TTC549 (cell line): Measurements from ENCODE around the gene NAB2.
A peak's percentile ranks its signal among the peaks of the same experiment; 100 is the strongest.
"Not testable (repeated sequence)": the region's sequence is repeated elsewhere in the genome, so short reads cannot be mapped to it uniquely, and the experiment has no call there.

Source experiments
- FAIRE-seq: peaks from 2 replicates; lab custom pipeline; 2012; peaks lifted over from hg19 to GRCh38; lab: Jason Lieb, UNC

The NAB2 gene

DNA sequence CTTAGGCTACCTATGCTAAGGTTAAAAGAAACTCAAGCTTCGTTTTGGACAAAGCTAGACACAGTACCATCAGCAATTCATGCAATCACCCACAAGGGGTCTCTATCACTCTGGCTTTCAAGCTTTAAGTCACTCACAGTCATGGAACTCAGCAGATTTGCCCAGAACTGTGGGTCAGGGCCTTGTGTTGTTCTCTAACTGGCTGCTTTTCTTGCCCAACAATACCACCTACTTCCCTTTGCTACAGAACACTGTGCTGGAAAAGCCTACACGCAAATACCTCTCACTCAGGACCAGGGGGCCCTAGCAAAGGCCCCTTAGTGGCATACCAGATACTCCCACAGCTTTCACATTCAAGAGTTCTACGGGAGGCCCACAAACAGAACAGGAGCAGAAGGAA is 19.4 kb upstream of the NAB2 start:
- FAIRE-seq = peak; percentile 79

DNA sequence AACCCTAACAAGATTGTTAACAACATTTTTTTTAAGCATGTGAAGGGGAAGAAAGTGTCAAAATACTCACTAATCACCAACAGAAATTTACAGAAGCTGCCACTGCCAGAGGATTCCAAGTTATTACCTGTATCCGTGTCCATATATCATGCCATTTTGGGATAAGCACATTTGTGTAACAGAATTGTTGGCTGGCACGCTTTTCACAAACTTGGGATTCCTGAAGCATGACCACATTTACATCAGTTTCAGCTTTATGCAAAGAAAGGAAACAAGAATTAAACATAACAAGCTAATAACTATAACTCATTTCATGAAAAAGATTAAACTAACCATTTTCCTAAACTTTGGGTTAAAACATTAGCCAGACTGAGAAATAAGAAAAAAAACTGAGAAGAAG is 16.3 kb upstream of the NAB2 start:
- FAIRE-seq = no peak

DNA sequence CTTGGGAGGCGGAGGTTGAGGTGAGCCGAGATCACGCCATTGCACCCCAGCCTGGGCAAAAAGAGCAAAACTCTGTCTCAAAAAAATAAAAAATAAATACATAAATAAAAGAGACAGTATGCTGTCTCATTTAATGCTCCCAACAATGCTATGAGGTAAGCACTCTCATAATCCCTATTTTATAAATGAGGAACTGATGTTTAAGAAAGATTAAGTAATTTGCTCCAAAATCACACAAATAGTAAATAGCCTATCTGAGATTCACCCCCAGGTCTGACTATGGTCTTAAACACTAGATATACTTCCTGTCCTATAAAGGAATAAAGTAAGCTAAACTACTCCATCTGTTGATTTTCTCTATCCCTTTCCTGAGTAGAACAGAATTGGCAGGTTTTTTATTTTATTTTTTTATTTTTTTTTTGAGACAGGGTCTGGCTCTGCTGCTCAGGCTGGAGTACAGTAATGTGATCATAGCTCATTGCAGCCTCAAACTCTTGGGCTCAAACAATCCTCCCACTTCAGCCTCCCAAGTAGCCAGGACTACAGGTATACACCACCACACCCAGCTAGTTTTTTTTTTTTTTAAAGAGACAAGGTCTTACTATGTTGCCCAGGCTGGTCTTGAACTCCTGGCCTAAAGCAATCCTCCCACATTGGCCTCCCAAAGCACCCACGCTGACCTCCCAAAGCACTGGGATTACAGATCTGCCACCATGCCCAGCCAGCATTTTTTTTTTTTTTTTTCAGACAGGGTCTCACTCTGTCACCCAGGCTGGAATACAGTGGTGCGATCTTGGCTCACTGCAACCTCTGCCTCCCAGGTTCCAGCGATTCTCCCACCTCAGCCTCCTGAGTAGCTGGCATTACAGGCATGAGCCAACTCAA is 15.1 kb upstream of the NAB2 start:
- FAIRE-seq = not testable (repeated sequence)

DNA sequence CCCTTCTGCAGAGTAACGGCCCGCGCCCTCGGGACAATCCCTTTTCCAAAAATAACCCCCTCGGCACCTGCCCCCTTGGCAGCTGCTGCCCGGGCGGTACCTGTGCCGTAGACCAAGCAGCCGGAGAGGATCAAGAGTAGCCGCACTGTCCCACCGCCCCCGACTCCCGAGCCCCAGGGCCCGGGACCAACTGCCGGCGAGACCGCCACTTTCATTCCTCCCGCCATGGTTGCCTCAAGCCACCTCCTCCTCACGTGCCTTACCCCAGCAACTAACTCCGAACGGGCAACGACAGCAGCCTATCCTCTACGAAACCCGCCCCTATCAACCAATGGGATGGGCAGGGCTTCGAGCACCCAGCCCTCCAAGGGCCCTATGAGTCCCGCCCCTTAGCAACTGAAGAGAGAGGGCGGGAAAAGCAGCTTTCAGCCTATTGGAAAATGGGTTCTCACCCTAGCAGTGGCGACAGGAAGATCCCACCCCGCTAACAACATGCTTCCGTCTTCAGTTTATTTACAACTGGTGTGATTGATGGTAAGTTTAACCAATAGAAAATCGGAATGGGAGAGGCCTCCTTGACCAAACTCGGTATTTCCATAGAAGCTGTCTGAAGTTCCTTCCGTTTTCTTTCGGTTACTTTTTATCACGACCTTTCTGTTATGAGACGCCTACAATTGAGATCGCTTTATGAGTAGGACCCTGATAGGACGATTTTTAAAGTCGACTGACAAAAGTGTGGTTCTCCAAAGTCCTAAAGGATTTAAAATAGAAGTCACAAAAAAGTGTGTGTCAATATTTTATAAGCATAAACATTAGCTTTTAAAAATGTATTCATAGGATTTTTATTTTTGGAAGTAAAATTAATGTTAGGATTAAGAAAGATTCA is 10.2 kb upstream of the NAB2 start, which contains the start of gene NEMP1:
NEMP1 (minus strand) TSS at position 273 of the 886 bp plus-strand sequence; CDS start at position 227, 46 bp downstream.
- peak; percentile 99 for FAIRE-seq

DNA sequence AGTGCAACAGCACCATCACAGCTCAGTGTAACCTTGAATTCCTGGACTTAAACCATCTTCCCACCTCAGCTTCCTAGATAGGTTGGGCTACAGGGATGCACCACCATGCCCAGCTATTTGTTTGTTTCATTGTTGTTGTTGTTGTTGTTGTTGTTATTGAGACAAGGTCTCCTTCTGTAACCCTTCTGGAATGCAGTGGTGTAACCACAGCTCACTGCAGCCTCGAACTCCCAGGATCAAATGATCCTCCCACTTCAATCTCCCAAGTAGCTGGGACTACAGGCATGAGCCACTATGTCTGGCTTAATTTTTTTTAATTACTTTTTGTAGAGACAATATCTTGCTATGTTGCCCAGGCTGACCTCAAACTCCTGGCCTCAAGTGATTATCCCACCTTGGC is 9.1 kb upstream of the NAB2 start:
- FAIRE-seq = no peak

DNA sequence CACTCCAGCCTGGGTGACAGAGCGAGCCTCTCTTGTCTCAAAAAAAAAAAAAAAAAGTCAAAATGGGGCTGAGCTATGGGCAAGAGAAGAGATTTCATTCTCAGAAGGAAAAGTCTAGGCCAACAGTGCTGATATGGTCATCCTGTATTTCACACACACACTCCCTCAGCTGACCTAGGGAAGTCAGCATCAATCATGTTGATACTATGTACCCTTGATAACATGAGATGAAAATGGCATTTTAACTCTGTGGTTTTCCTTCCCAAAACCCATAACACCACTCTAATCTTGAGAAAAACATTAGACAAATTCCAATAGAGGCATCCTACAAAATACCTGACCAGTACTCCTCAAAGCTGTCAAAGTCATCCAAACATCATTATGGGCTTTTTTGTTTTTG is 8.1 kb upstream of the NAB2 start:
- no peak for FAIRE-seq

DNA sequence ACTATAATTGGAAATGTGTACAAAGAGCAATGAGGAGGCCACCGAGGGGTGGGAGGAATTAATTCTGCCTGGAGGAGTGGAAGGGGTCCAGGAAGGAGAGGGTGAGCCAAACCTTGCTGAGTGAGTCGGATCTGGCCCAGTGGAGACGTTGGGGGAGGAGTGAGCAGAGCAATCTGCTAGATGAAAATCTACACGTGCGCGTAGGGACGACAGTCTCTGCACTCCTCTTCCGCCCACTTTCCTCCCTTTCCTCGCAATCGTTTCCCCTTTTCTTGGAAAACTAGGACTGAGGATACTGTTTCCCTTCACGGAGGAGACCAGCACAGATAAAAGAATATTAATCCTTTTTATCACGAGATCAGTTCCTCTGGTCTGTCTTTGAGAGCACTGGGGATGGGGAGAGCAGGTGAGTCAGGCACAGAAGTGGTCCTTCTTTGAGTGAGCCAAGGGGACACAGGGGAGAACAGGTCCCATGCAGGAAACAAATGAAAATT is 2.9 kb upstream of the NAB2 start:
- no peak for FAIRE-seq

DNA sequence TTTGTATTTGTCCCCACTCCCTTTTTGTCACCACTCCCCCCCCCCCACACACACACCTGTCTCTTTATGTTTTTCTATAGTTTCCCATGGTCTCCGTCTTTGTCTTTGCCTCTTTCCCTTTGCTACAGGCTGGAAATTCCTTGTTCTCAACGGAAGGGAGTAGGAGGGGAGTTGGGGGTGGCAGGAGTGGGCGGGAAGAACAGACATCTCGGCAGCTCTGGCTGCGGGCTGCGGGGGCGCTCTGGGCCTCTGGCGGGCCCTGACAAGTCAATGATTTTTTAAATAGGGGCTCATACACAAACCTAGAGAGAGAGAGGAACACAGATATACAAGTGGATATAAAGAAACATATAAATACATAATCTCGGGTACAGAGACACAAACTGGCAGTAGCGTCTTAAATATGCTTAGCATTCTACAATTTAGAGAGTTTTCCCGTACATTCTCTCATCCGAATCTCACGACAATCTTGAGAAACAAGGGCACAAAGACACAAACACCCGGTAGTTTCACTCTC is 2.4 kb upstream of the NAB2 start:
- peak; percentile 63 for FAIRE-seq

DNA sequence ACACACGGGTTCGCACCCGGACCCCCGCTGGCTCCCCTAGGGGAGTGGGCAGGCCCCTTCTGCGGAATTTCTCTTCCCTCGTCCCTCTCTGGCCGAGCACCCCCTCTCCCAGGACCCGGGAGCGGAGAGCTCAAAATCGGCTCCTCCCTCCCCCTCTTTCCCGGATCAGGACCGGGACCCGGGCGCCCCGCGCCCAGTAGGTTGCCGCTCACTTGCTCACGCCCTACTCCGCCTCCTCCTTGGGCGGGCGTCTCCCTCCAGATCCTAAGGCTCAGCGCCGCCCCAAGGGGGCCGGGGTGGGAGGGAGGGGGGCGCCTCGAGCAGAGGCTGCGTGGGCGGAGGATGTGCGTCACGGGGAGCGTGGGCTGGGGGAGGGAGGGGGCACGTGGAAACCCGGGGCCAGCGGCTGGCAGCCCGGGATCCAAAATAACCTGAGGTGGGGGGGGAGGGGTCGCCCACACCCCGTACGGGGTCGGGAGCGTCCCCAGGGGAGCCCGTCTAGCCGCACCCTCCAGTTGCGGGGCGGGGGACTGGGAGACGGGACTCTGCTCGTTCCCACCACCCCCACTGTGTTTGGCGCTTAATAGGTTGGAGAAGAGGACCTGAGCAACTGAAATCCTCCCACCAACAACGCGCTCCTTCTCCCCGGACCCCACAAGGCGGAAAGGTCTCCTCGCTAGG is 1.8 kb upstream of the NAB2 start:
- FAIRE-seq = no peak

DNA sequence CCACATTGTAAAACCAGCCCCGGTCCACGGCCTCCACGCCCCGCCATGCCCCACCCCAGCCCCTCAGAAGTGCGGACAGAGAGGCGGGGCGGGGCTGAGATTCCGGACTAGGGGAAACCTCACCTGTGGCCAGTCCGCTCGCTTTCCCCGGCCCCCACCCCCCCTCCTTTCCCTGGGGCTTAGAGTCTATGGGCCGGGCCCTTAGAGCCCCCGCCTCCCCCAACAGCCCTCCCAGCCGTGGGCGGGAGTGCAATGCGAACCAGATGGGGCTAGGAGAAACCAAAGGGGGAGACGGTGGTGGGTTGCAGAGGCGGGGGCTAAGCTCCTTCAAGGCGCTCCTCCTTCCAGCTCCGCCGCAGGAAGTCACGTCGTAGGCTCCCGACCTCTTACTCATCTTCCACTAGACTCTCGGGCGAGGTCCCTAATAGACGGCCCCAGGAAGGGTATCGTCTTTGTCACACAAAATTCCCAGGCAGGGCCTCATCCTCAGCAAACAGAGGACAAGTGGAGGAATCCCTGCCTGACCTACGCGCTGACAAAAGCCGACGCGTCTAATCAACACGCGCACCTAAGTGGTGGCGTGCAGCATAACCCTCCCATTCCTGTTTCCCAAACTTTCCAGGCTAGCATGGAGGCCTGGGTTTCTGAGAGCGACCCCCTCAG is 1.1 kb upstream of the NAB2 start:
- FAIRE-seq = no peak

DNA sequence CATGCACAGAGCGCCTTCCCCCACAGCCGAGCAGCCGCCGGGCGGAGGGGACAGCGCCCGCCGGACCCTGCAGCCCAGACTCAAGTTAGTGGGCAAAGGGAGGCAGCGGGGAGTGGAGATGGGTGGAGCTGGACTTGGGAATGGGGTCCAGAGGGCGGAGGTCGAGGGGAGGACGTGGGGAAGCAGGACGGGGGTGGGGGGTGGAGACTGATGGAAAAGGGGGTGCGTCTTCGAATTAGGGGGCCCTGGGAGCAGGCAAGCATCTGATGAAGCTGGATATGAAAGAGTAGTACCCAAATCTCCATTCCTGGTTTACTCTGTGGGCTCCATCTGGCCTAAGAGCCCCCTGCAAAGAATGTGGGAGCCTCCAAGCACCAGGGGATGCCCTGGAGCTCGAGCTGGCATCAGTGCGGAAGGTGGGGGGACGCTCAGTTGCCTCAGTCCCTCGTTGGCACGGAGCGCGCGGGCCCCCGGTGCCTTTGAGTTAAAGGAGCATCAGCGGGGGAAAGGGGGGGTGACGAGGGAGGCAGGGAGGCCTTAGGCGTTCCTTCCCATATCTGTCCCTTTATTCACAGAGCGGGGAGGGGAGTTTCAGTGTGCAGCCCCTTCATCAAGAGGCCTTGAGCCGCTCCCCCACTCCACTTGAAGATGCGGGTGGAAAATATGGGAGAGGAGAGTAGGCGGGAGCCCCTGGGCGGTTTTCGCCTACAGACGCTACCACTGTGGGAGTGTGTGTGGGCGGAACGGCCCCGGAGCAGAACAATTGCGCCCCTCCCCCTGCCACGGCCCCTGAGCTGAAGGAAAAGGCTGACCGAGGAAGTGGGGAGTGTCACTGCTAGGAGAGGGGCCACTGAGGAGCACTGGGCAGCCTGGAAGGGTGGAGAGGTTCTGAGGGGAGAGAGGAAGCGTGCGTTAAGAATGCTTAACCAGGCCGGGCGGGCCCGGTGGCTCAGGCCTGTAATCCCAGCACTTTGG is 644 bp downstream of the NAB2 start:
- FAIRE-seq = no peak

DNA sequence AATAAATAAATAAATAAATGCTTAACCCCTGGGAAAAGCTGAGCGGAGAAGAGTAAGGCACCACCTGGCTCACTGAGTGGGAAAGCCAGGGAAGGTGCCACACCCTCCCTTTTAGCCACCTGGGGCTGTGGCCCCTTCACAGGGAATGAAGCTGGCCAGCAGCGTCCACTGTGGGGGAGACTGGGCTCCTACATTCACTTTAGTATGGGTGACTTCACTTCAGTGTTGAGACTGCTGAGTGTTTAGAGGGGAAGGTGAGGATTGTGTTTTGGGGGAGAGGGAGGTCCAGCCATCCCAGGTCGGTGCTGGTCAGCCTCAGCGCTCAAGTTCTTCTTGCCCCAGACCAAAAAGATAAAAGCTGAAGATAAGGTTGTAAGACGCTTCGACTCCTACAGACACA is 1.6 kb downstream of the NAB2 start:
- FAIRE-seq = no peak

DNA sequence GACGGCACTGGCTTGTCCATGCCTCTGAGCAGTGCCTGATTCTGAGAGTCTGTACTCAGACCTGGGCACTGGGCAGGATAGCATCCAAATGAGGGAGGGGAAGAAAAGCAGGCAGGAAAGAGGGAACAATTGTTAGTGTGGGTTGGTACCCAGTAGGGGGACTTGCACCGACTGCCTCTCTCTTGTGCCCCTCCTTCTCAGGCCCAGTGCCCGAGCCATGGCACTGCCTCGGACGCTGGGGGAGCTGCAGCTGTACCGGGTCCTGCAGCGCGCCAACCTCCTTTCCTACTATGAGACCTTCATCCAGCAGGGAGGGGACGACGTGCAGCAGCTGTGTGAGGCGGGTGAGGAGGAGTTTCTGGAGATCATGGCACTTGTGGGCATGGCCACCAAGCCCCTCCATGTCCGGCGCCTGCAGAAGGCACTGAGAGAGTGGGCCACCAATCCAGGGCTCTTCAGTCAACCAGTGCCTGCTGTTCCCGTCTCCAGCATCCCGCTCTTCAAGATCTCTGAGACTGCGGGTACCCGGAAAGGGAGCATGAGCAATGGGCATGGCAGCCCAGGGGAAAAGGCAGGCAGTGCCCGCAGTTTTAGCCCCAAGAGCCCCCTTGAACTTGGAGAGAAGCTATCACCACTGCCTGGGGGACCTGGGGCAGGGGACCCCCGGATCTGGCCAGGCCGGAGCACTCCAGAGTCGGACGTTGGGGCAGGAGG is 2.2 kb downstream of the NAB2 start:
- FAIRE-seq = no peak

DNA sequence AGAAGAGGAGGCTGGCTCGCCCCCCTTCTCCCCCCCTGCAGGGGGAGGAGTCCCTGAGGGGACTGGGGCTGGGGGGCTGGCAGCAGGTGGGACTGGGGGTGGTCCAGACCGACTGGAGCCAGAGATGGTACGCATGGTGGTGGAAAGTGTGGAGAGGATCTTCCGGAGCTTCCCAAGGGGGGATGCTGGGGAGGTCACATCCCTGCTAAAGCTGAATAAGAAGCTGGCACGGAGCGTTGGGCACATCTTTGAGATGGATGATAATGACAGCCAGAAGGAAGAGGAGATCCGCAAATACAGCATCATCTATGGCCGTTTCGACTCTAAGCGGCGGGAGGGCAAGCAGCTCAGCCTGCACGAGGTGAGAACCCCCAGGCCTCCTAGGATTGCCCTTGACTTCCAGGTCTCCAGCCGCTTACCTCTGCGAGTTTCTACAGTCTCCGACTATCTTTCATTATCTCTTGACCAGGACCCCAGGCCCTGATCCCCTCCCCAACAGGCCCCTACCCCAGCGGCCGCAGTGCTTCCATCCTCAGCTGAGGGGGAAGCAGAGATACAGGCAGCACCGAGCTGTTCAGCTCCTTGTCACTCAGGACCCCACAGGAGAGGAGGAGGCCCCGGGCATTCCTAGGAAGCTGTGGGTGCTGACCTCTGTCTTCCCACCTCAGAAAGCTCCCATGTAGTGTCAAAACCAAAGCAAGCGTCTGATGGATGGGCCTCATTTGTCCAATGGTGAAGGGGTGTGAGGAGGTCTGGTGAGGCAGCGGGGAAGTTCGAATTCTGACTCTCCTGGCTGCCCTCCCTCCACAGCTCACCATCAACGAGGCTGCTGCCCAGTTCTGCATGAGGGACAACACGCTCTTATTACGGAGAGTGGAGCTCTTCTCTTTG is 3.0 kb downstream of the NAB2 start:
- FAIRE-seq = no peak

DNA sequence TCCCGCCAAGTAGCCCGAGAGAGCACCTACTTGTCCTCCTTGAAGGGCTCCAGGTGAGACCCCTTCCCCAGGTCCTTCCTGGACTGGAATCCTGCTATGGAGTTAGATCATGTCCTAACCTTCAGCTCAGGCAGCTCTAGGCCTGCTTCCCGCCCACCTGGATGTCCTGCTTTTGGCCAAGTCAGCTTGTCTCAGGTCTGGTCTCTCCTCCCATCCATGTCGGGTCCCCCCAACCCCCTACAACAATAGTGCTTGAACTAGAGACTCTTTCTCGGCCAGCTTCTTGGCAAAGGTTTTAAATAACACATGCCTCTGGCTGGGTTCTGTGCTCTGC is 3.6 kb downstream of the NAB2 start:
- FAIRE-seq = no peak

DNA sequence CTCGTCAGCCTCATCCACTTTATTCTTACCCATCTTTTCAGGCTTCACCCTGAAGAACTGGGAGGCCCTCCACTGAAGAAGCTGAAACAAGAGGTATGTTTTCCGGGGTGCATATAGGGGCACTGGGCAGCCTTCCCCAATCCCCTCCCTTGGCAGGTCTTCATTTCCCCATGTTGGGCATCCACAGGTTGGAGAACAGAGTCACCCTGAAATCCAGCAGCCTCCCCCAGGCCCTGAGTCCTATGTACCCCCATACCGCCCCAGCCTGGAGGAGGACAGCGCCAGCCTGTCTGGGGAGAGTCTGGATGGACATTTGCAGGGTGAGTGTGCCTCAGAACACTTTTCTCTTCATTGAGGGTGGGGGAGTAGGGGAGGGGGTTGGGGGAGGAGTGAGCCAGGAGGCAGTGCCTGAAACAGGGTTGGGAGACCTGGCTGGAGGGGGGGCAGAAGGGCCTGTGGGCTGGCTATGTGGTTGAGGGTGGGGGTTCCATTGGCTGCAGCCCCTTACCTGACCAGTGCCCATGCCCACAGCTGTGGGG is 4.0 kb downstream of the NAB2 start:
- FAIRE-seq = no peak

DNA sequence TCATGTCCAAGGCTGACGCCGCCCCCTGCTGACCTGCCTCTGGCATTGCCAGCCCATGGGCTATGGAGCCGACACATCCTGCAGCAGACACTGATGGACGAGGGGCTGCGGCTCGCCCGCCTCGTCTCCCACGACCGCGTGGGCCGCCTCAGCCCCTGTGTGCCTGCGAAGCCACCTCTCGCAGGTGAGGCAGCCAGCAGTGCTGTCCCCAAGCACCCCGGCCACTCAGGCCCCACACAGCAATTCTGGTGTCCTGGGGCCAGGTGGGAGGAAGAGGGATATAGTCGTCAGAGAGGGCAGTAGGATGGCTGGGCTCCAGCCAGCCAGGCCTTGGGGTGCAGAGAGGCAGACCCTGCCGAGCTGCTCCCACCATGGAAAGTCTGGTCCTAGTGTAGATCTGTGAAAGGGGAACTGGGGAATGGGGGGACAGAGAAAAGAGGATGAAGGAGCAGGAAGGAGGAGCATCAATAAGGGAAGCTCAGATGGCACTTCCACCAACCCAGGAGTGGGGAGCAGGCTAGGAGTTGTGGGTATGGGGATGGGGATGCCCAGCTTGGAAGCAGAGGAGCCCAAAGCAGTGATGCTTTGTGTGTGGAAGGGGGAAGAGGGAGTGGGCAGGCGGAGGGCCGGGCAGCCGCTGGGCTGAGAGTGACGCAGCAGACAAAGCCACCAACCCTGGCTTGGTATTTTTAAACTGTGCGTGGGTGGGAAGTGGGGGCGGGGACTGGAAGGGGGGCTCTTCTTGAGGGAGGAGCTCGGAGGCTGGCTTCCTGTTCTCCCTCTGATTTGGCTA is 4.7 kb downstream of the NAB2 start:
- peak; percentile 37 for FAIRE-seq
